Caco-2 (cell line): ENCODE data around the gene FBF1. TPM values are rescaled to one million over a fixed set of nuclear protein-coding genes. Genes with fewer than 3 reads are reported as not detected.

Experiments
- BruUV-seq: library from RNA; stranded (reverse); fragments of 400-500 nt; replicated peaks from 2 replicates; lab custom pipeline; 2021; lab: Mats Ljungman, UMichigan
- CTCF ChIA-PET: fragments of 300-600 bp; sonication (Branson Sonifier 250); formaldehyde crosslinking; loops from one replicate; lab custom pipeline; 2022; ENCODE audit warnings: antibody characterized with exemption; lab: Charles Lee
- POLR2A ChIA-PET: fragments of 300-600 bp; sonication (Branson Sonifier 250); formaldehyde crosslinking; loops from one replicate; lab custom pipeline; 2022; ENCODE audit warnings: antibody characterized with exemption; lab: Charles Lee
- DNase-seq, 2 experiments: peaks; one replicate each; pipeline versions ENCODE4 v3.0.0 to v3.0.0-alpha.2; 2020 to 2022
- H3K27me3 ChIP-seq: replicated peaks from 2 replicates; pipeline ENCODE4 v1.6.0; 2011; ENCODE audit warnings: low read length; ENCODE audit not compliant: control insufficient read depth, insufficient read depth
- H3K36me3 ChIP-seq: 2 replicates; pipeline ENCODE4 v1.5.1; 2011; ENCODE audit warnings: low read length; ENCODE audit not compliant: control insufficient read depth, insufficient read depth
- H3K4me1 ChIP-seq: fragments of 250-450 bp; sonication (Bioruptor Pico); 2 replicates; pipeline ENCODE4 v1.5.1; 2020; ENCODE audit warnings: mild to moderate bottlenecking
- H3K4me3 ChIP-seq: 2 replicates; pipeline ENCODE4 v1.5.1; 2011; ENCODE audit warnings: low read depth, mild to moderate bottlenecking, control low read depth, low read length
- H3K9me3 ChIP-seq: fragments of 250-450 bp; sonication (Bioruptor Pico); 2 replicates; pipeline ENCODE4 v1.5.1; 2020; ENCODE audit warnings: mild to moderate bottlenecking, moderate library complexity
- H3K27ac Mint-ChIP-seq: one replicate; pipeline ENCODE4 v1.8.0; 2022; ENCODE audit warnings: mixed read lengths; ENCODE audit not compliant: unreplicated experiment
- H3K27me3 Mint-ChIP-seq: one replicate; pipeline ENCODE4 v1.8.0; 2022; ENCODE audit warnings: mixed read lengths; ENCODE audit not compliant: insufficient read depth, unreplicated experiment
- H3K36me3 Mint-ChIP-seq: one replicate; pipeline ENCODE4 v1.8.0; 2022; ENCODE audit warnings: mild to moderate bottlenecking, mixed read lengths; ENCODE audit not compliant: insufficient read depth, unreplicated experiment
- H3K4me1 Mint-ChIP-seq: one replicate; pipeline ENCODE4 v1.8.0; 2022; ENCODE audit warnings: low read depth, mixed read lengths; ENCODE audit not compliant: unreplicated experiment
- H3K4me3 Mint-ChIP-seq: one replicate; pipeline ENCODE4 v1.8.0; 2022; ENCODE audit warnings: mild to moderate bottlenecking, moderate library complexity, mixed read lengths; ENCODE audit not compliant: unreplicated experiment
- H3K9me3 Mint-ChIP-seq: one replicate; pipeline ENCODE4 v1.8.0; 2022; ENCODE audit warnings: mixed read lengths; ENCODE audit not compliant: unreplicated experiment
- intact Hi-C: fragments of 100-400 bp; cut with micrococcal nuclease; formaldehyde crosslinking; loops from one replicate; pipeline ENCODE4 v1.10.0; 2022; ENCODE audit not compliant: unreplicated experiment
- total RNA-seq: library from RNA; stranded (reverse); gene quantifications from 2 replicates; pipeline ENCODE4 v1.2.3, GENCODE V29; 2022
- TF ChIP-seq, protein P1 (sequence below), 2 experiments: fragments of 200-600 bp in 1 of 2; IDR thresholded peaks; 1 replicate in 1 of 2; 2 replicates in 1 of 2; pipeline versions ENCODE4 v1.5.1 to v1.8.0; 2011 to 2022; ENCODE audit warnings: antibody characterized with exemption in 1 of 2, control low read depth in 1 of 2, inconsistent platforms in 1 of 2, low read depth in 1 of 2, low read length in 1 of 2, mild to moderate bottlenecking in 1 of 2, moderate library complexity in 1 of 2; ENCODE audit not compliant: insufficient read depth in 1 of 2, severe bottlenecking in 1 of 2, unreplicated experiment in 1 of 2

Gene FBF1
- total RNA-seq, 1 experiment from 2014 or later = 14.1 TPM

DNA sequence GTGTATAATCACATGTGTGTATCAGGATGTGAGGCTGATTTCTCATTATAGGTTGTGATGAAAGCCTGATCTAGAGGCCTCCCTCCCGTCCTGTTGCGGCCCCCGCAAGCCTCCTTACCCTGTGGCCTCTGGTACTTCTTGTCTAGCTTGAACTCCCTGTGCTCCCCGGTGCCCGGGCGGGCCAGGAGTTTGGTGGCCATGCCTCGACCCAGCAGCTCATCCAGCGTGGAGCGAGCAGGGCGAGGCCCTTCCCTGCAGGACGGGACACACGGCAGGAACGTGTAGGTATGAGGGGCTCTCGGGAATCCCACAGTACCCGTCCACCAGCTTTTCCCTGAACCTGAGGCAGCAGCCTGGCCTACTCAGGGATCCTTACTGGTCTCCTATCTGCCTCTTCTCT lies 14.9 kb downstream of the FBF1 start:
- POLR2A ChIA-PET = no interaction called here
- intact Hi-C loops = no loop called here

DNA sequence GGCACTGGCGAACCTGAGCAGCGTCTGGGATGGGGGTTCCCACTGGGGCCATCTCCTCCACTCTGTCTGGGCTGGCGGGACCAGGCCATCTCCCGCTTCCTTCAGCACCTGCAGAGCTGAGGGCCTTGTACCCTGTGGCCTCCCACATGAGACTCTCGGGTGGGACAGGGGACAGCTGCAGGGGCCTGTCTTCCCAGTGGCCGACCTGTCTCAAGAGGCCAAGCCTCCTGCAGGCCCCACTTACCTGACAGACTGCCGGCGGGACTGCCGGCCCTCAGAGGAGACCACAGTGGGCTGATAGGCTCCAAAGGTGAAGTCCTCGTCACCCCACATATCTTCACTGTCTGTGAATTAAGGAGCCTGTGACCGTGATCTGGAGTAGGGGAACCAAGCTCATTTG lies 15.7 kb downstream of the FBF1 start:
- Histone ChIP-seq H3K36me3 (no peaks in the 10 kb centered on the region; the same call in 1 of the 2 replicates), H3K4me3 (no peak overlapping the region), H3K27me3 (no peaks in the 10 kb centered on the region), H3K4me1 (no peaks in the 10 kb centered on the region), H3K9me3 (no peaks in the 10 kb centered on the region)
- Mint-ChIP-seq H3K4me1 (no peaks in the 10 kb centered on the region), H3K4me3 (no peak overlapping the region), H3K36me3 (no peaks in the 10 kb centered on the region), H3K27me3 (no peaks in the 10 kb centered on the region), H3K9me3 (no peaks in the 10 kb centered on the region), H3K27ac (no peak overlapping the region)
- no TSS peak for BruUV-seq
- DNase-seq = no peak
- intact Hi-C loops = no loop called here
- POLR2A ChIA-PET = no interaction called here
- CTCF ChIA-PET = no interaction called here
- TF ChIP-seq, protein P1, sequence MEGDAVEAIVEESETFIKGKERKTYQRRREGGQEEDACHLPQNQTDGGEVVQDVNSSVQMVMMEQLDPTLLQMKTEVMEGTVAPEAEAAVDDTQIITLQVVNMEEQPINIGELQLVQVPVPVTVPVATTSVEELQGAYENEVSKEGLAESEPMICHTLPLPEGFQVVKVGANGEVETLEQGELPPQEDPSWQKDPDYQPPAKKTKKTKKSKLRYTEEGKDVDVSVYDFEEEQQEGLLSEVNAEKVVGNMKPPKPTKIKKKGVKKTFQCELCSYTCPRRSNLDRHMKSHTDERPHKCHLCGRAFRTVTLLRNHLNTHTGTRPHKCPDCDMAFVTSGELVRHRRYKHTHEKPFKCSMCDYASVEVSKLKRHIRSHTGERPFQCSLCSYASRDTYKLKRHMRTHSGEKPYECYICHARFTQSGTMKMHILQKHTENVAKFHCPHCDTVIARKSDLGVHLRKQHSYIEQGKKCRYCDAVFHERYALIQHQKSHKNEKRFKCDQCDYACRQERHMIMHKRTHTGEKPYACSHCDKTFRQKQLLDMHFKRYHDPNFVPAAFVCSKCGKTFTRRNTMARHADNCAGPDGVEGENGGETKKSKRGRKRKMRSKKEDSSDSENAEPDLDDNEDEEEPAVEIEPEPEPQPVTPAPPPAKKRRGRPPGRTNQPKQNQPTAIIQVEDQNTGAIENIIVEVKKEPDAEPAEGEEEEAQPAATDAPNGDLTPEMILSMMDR (IDR thresholded peaks at IDR 0.05; ENCODE audit: insufficient read depth in 1 of 2, low read depth in 1 of 2, low read length in 1 of 2, severe bottlenecking in 1 of 2, unreplicated experiment in 1 of 2) = no peak

More for the DNA sequence above, 14.9 kb downstream of the FBF1 start:
- Mint-ChIP-seq H3K4me1 (no peaks in the 10 kb centered on the region), H3K9me3 (no peaks in the 10 kb centered on the region), H3K27me3 (no peaks in the 10 kb centered on the region), H3K4me3 (no peak overlapping the region), H3K27ac (no peak overlapping the region), H3K36me3 (no peaks in the 10 kb centered on the region)
- DNase-seq = no peak
- H3K9me3 ChIP-seq = no peaks in the 10 kb centered on the region
- H3K4me1 ChIP-seq = no peaks in the 10 kb centered on the region; the same call in 1 of the 2 replicates
- BruUV-seq = no TSS peak
- H3K4me3 ChIP-seq = no peak overlapping the region
- no peaks in the 10 kb centered on the region for H3K27me3 ChIP-seq
- TF ChIP-seq, protein P1 (IDR thresholded peaks at IDR 0.05; ENCODE audit: insufficient read depth in 1 of 2, low read depth in 1 of 2, low read length in 1 of 2, severe bottlenecking in 1 of 2, unreplicated experiment in 1 of 2) = no peak
- H3K36me3 ChIP-seq = no peaks in the 10 kb centered on the region; the same call in 1 of the 2 replicates
- CTCF ChIA-PET = no interaction called here

DNA sequence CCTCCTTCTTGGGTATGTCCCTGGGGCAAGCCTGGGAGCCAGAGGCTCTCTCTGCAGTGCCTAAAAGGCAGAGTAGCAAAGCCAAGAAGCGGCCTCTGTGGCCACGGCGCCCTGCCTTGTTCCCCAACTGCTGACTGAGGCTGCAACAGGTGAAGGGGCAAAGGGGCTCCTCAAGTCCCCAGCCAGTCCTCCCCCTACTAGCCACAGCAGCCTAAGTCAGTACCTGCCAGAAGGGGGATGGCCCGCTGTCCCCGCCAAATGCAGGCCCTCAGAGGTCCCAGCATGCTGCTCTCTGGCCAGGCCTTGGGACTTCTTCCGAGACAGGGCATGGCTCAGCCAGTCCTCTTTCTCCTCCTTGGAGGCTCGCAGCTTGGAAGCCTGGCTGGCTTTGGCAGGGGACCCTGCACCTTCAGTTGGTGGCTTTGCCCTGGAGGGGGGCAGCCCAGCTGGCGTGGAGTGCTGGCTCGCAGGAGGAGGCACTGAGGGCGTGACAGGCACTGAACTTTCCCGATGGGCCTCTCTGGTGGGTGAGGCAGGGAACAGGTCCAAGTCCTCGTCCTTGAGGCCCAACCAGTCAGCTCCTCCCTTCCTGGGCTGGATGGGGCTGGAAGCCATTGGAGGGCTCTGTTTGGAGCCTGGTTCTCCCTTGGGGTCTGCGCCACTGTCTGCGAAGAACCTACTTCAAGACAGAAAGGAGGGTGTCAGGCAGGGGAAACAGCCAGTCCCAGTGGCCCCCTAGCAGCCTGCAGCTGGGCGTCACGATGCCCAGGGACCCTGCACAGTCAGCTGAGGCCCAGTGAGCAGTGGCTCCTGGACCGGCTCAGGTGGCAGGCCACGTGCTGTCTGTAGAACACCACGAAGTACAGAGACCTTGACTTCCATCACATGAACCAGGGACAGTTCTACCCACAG lies 17.6 kb downstream of the FBF1 start:
- BruUV-seq = no TSS peak
- Histone ChIP-seq H3K4me1 (no peaks in the 10 kb centered on the region), H3K9me3 (no peaks in the 10 kb centered on the region), H3K27me3 (no peaks in the 10 kb centered on the region), H3K4me3 (no peak overlapping the region), H3K36me3 (no peaks in the 10 kb centered on the region; the same call in 1 of the 2 replicates)
- CTCF ChIA-PET = interaction anchor here (0.5 kb wide), 1 partner anchor 41 kb away, joined by 3 read pairs; no protein-coding TSS in a partner anchor
- Mint-ChIP-seq H3K36me3 (no peaks in the 10 kb centered on the region), H3K27ac (no peak overlapping the region), H3K4me1 (no peaks in the 10 kb centered on the region), H3K9me3 (no peaks in the 10 kb centered on the region), H3K27me3 (no peaks in the 10 kb centered on the region), H3K4me3 (no peak overlapping the region)
- DNase-seq = no peak
- TF ChIP-seq, protein P1 (IDR thresholded peaks at IDR 0.05; ENCODE audit: insufficient read depth in 1 of 2, low read depth in 1 of 2, low read length in 1 of 2, severe bottlenecking in 1 of 2, unreplicated experiment in 1 of 2) = no peak
- intact Hi-C loops = no loop called here
- POLR2A ChIA-PET = no interaction called here
